ENCODE data around the gene TMBIM6.
"Not testable (repeated sequence)": the region's sequence is repeated elsewhere in the genome, so short reads cannot be mapped to it uniquely, and the experiment has no call there.

Gene TMBIM6, protein sequence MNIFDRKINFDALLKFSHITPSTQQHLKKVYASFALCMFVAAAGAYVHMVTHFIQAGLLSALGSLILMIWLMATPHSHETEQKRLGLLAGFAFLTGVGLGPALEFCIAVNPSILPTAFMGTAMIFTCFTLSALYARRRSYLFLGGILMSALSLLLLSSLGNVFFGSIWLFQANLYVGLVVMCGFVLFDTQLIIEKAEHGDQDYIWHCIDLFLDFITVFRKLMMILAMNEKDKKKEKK

DNA sequence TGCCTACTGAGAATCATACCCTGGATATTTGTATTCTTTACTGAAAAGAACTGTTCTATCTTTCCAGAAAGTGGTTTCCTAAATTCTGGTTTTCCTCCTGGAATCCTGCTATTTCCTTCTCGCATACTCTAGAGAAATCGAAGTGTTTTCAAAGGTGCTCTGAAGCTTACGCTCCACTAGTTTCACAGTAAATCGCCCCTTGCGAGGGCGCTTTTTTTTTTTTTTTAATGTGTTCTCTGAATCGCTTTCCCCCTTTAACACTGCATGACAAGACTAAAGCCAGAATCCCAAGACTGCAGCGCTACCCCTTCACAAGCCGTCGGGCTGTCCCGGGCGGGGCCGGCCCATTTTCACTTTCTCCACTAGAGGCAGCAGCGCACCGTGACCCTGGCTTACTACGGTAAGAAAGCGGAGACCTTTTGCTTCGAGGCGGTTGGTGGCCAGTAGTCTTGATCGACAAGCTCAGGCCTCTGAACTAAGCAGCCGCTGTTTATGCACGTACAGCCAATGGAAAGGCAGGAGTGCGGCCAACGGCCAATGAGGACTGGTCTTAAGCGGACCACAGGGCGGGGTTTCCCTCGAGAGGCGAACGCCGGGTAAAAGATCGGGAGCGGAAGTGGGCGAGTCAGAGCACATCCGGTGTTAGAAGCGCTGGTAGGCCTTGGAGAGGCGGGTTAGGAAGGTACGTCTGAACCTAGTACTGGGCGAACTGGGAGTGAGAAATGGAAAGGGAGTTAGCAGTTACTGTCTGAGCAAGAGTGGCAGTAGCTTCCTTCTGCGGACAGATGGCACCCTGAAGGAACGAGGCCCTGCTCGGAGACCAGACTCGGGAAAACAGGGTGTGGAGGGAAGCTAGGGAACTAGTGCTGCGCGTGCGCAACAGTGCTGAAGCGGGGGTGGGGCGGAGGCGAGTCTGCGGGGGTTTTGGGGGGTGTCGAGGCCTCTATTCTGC lies at the start of gene TMBIM6:
TSS of gene TMBIM6 (plus strand) at position 628 of the 952 bp plus-strand sequence. CDS start 10,937 bp downstream, outside the sequence.
- DNase-seq = peak; percentile 96

DNA sequence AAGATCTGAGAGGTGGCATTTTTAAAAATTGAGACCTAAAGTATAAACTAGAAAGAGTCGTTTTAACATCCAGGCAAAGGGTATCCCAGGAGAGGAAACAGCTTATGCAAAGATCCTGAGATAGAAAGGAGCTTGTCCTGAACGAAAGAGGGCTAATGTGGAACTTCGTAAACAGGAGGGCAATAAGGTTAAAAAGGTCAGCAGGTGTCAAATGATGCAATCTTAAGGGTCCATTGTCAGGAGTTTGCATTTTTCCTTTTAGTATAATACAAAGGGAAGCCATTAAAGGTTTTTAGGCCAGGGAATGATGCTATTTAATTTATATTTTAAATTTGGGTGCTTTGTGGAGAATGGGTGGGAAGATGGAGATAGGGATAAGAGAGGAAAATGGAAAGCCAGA lies 48.5 kb upstream of the TMBIM6 start:
- DNase-seq = no peak

DNA sequence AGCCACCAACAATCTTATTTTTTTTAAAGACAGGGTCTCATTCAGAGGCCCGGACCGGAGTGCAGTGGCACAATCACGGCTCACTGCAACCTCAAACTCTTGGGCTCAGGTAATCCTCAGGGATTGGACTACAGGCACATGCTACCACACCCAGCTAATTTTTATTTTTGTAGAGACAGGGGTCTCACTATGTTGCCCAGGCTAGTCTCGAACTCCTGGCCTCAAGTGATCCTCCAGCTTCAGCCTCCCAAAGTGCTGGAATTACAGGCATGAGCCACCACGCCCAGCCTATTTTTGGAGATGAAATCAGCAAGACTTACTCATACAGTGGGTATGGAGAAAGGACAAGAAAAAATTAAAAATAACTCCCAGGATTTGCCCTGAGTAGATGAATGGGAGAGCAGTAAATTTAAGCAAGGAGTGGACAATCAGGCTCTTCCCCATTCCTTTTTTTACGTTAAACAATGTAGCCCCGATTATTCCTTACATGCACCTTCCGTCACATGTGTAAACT lies 47.4 kb upstream of the TMBIM6 start:
- DNase-seq = no peak

DNA sequence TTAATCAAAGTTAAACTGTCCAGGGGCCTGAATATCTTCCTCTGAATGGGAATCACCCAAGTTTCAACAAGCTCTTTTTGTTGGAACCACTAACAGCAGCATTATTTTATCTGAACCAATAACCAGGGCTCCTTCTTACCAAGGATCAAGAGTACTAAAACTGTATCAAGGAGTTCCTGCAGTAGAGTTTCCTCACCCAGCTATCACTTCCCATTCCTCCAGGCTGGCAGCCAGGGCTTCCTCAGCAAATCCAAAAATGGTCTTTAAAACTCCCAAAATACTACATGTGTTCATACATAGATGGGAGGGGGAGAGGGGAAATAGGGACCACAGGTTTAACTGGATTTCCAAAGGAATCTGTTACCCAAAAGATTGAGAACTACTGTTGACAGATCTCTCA lies 44.6 kb upstream of the TMBIM6 start:
- DNase-seq = no peak

DNA sequence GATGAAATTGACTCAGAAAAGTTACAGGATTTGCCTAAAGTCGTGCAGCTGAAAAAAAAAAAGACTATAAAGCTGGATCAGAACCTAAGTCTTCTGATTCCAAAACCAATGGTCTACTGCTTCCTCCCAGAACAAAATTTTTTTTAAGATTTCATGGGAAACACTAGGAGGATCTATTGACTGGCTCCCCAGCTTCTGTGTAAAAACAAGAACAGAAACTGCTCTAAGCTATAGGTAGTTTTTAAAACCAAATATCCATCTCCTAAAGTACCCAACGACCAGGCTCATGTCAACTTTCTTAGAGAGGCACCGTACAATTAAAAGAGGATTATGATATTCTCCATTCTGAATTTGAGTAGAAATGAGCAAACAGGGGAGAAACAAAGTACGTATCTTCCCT lies 43.5 kb upstream of the TMBIM6 start:
- DNase-seq = no peak

DNA sequence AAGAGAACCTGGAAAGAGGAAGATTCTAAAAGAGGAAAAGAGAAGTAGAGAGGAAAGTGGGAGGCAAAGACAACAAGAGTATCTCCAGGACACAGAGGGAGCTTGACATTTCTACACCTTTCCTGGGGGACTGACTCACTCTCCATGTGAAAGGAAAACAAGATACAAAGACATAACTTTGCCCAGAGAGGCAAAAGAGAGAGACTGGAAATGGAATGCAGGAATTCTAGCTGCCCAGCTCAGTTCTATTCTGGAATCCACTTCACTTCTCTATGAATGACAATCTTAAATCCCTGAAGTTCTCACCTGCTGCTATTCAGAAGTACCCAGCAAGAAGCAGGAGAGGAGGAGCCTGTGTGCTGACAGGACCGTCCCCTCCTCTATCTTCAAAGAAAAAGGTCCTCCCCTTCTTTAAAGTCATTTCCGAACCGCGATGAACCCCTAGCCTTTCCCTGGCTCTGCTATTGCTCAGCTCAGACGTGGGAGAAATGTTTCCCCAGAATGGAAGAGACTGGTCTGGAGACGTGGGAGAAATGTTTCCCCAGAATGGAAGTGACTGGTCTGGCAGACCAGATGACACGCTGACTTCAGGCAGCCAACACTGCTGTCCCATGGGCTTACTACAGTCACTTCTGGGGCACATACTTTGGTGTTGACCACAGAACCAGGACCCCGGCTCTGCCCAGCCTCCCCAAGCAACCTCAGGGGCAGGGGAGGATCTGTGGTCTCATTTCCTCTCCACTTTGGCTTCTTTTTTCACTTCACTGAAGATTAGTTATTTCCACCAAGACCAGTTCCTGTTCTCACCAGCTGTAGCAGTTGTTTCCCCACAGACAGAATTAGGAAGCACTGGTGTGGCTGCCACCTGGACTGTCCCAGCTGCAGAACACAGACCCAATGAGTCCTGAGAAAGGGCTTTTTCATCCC lies 42.5 kb upstream of the TMBIM6 start:
- DNase-seq = no peak

DNA sequence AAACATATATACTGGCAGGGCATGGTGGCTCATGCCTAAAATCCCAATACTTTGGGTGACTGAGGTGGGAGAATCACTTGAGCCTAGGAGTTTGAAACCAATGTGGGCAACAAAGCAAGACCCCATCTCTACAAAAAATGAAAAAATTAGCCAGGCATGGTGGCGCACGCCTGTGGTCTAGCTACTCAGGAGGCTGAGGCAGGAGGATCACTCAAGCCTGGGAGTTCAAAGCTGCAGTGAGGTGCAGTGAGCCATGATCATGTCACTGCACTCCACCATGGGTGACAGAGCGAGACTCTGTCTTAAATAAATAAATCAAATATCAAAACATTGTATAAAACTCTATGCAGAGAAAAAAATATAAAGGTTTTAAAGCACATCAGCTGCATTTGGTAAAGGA lies 39.3 kb upstream of the TMBIM6 start:
- DNase-seq = no peak

DNA sequence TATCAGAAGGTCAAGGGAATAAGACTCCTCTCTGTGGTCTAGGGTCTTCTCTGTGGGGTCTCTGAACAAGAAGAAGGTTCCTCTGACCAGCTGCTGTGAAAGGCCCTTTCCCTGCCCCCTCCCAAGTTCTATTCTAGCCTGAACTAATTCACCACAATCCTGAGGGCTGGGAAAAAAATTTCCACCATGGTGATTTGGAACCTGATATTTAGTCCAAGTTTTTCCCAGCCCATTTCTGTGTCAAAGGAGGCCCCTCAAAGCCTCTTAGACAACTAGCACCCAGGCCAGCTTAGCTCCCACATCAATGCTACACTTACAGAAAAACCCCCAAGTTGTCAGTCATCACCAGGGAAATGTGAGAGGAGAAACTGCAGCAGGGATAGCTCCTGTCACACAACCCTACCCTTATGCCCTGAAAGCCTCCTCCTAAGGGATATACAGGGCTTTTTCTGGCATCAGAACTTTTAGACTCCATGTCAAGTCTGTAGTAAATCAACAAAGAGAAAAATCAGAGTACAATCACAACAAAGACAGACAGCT lies 38.6 kb upstream of the TMBIM6 start:
- no peak for DNase-seq

DNA sequence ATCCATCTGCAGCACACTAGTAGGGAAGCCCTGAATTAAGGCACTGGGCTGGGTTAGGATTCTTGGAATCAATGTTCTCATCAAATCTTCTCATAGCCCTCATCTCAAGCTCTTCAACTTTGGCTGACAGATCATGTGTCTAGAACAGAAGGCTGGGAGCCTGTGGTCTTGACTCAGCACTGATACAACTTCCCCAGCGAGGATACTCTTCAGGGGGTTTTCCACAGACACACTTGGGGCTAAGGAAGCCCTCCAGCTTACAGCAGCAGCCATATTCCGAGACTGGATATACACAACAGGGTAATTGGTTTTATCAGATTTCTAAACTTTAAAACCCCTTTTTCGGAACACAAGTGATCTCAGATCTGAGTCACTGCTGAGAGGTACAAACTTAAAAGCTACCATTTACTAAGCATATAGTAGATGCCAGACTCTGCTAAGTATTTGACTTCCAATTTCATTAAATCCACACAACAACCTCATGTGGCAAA lies 37.7 kb upstream of the TMBIM6 start:
- DNase-seq = no peak

DNA sequence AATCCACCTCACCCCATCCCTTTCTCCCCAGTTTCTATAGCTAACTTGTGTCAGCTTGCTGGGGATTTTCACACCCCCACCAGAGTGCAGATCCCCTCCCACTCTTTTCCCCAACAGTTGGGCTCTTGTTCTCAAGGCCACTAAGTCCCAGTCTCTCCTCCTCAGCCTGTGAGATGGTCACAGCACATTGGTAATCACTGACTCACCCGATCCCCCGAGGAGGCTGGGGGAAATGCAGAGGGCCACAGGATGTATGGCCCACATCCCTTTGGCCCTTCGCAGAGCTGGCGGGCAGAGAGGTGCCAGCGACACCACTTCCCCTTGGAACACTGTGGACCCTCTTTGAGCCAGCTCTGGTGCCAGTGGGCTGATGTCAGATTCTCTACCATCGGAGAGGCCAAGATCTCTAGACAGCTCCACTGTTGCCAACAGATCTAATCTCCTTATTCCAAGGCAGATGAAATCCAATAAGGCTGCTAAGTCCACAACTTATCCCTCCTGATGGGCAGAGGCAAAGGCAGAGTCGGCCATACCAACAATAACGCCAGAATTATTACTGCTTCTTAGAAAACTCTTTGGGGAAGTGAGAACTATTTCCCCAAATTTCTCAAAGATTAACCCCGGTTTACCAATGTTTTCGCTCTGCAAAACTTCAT lies 35.8 kb upstream of the TMBIM6 start:
- DNase-seq = no peak

DNA sequence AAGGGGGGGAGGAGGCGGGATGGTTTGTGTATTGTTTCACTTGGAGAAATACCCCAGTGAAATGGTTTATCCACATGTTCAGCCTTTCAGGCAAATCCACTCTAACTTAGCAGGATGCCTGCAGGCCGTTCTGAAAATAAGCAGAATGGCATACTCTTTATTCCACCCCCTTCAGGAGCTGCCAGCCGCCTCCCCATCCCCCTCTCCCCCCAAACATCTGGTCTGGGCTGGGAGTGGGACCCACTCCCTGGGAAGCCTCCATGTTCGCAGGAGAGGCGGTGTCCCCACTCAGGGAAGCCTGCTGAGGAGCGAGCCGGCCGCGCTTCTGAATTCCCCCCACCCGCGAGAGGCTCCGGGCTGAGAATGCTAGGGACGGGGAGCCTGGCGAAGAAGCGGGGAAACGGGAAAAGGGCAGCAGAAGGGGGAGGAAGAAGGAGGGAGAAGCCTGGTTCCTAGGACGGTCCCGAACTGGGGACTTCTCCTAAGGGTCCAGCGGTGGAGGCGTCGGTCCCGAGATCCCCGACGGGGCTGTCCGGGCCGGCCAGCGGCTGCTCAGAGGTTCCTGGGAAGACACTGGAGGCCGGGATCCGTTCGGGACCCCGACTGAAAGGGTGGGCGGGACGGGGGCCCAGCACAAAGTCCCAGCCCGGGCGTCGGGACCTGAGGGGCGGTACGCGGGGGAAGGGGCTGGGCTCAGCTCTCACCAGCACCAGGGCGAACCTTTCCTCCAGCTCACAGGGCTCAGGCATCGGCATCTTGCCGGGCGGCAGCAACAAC lies 34.8 kb upstream of the TMBIM6 start:
- peak; percentile 17 for DNase-seq

DNA sequence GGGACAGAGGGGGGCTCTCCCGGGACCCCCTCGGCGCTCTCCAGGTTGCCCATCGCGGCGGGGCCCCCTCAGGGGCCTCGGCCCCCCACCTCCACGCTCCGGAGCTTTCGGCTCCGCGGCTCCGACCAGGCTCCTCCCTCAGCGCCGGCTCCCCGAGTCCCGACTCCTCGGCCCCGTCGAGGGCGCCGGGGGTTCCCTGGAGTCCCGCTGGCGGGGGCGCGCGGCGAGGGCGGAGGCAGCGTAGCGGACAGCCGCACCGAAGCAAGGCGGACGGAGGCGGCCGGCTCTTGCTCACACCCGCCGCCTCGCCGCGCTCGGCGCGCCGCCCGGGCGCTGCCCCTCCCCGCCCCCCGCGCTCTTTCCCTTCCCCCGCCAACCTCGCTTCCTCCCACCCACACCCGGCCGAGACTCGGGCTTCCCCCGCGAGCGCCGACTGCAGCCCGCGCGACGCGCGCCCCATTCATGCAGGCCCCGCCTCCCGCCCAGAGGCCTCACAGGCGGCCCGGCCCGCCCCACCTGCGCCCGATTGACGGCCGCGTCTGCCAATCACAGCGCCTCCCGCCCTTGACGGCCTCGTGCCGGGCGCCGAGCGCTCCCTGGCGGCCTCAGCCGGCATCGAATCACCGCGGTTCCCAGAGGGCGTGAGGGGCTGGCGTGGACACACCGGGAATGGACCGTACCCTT lies 34.1 kb upstream of the TMBIM6 start, which contains the start of gene FMNL3:
TSS of gene FMNL3 (minus strand) at position 278 of the 684 bp plus-strand sequence. CDS start at position 53, 225 bp downstream.
- peak; percentile 78 for DNase-seq

DNA sequence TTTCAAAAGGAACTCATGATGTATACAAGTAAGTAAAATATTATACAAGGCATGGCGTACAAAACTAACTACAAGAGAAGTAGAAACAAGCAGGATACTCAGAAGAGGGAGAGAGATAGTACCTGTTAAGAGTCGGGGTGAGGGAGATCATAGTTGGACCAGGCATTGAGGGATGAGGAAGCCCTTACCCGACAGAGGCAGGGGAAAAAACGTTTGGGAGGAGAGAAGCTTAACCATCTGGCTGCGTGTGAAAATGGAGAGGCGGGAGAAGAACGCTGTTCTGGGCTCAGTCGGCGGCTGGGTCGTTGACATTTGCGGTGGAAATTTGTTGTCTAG lies 33.6 kb upstream of the TMBIM6 start:
- no peak for DNase-seq

DNA sequence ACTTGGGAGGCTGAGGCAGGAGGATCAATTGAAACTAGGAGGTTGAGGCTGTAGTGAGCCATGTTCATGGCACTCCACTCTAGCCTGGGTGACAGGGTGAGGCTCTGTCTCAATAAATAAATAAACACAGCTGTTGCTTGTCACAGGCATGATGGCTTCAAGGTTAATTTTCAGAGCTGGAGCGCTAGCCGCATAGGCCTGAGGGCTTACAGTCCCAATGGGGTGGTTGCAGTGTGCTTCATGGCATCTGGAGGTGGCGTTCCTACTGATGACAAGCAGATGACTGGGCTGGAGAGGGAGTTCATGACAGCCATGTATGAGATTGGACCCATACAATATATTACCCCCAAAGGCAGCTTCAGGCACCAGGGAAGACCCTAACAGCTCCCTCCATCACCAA lies 32.5 kb upstream of the TMBIM6 start:
- no peak for DNase-seq

DNA sequence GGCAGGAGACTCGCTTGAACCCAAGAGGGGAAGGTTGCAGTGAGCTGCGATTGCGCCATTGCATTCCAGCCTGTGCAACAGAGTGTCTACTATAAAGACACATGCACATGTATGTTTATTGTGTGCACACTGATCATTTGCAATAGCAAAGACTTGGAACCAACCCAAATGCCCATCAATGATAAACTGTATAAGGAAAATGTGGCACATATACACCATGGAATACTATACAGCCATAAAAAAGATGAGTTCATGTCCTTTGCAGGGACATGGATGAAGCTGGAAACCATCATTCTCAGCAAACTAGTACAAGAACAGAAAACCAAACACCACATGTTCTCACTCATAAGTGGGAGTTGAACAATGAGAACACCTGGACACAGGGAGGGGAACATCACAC lies 27.4 kb upstream of the TMBIM6 start:
- DNase-seq = not testable (repeated sequence)

DNA sequence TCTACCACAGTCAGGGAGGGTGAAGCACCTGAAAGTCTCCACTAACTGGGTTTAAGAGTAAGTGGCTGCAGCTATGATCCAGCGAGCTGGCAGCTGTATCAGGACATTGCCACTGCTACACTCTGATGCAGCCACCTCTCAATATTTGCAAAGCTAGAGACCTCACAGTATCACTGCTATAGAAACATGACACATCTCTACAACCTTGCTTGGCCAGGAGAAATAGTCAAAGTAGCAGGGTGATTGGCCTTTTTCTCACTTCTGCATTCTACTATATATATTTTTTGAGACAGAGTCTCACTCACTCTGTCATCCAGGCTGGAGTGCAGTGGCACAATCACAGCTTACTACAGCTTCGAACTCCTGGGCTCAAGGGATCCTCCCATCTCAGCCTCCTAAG lies 24.8 kb upstream of the TMBIM6 start:
- no peak for DNase-seq

DNA sequence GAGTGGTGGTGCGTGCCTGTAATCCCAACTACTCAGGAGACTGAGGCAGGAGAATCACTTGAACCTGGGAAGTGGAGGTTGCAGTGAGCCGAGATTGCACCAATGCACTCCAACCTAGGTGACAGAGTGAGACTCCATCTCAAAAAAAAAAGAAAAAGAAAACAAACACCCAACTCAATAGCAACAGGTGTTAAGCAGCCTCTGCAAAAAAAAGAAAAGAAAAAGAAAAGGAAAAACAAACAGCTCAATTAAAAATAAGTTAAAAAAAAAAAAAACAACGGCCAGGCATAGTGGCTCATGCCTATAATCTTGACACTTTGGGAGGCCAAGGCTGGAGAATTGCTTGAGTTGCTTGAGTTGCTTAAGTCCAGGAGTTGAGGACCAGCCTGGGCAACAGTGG lies 23.6 kb upstream of the TMBIM6 start:
- not testable (repeated sequence) for DNase-seq

DNA sequence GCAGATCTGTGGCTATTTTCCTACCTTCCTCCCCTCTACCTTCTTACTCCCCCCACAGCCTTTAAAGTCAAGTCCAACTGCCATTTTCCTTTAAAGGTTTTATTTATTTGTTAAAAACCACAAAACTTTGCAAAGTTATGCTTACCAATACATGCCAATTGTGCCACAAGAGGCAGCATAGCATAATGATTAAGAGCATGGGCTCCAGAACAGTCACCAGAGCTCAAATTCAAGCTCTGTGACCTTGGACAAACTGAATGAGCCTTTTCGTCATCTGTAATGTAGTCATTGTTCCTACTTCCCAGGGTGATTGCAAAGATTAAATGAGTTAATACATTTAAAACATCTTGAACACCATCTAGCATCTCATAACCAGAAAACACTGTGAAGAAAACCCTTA lies 21.1 kb upstream of the TMBIM6 start:
- DNase-seq = no peak

DNA sequence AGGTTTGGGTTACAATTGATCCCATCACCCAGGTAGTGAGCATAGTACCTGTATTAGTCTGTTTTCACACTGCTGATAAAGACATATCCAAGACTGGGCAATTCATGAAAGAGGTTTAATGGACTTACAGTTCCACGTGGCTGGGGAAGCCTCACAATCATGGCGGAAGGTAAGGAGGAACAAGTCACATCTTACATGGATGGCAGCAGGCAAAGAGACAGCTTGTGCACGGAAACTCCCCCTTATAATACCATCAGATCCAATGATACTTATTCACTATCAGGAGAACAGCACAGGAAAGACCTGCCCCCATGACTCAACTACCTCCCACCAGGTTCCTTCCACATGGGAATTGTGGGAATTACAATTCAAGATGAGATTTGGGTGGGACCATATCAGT lies 20.0 kb upstream of the TMBIM6 start:
- not testable (repeated sequence) for DNase-seq

DNA sequence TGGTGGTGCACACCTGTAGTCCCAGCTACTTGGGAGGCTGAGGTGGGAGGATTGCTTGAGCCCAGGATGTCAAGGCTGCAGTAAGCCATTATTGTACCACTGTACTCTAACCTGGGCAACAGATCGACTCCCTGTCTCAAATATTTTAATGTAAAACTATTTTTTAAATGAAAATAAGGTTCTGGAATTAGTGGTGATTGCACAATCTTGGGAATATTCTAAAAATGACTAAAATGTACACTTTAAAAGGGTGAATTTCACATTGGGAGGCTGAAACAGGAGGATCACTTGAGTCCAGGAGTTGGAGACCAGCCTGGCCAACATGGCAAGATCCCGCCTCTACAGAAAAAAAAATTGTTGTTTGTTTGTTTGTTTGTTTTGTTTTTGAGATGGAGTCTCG lies 12.9 kb upstream of the TMBIM6 start:
- no peak for DNase-seq

Measured in NCI-H2227 treated with DMSO at 0.1 percent for 48 hours (cell line).